ENCODE measurements around the gene NPLOC4. TPM values are rescaled to one million over a fixed set of nuclear protein-coding genes. Genes with fewer than 3 reads are reported as not detected.

NPLOC4 gene
- total and polyA plus RNA-seq, 2 donors (not counting 1 experiment from before 2014, with no cell fraction given): 70.2 to 101 TPM

DNA sequence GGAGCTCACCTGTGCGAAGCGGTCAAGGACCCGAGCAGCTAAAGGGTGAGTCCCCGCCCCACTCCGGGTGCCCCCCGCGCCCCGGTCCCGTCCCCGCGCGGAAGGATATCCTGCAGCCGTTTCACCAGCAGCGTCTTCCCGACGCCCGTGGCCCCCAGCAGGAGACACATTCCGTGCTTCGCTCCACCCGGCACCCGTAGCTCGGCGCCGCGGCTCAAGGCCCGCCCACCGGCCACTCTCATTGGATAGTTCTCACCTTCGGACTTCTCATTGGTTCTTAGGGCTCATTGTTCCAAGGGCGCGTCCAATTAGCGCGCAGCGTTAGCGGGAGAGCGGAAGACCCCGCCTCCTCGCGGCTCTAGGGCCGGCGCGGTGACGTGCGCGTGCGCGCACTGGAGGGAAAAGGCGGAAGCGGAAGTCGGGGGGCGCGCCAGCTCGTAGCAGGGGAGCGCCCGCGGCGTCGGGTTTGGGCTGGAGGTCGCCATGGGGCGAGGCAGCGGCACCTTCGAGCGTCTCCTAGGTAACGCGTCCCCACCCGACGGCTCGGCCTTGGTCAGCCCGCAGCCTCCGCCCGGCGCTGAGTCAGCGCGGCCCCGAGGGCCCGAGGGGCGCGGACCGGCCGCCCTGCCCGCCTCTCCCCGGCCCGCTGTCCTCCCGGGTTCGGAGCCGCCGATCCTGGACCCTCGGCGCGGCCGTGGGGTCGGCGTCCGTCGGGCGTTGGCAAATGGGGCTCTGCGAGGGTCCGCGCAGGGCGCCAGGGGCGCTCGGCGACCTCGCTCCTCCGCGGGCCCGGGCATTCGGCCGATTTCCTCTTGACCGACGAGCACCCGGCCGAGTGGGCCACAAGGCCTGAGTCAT lies 46.9 kb upstream of the NPLOC4 start, which contains the start of the genes ARL16 and HGS:
TSS of gene ARL16 (minus strand) at position 214 of the 858 bp plus-strand sequence. CDS start at position 170, 44 bp downstream.
TSS of gene HGS (plus strand) at position 428 of the 858 bp plus-strand sequence. CDS start at position 484, 56 bp downstream.
- Histone ChIP-seq H2AFZ (ENCODE audit: insufficient read depth, low read depth, low read length, poor library complexity, severe bottlenecking) (peak within 1 kb of the TSS; percentile 88), H3K9me3 (ENCODE audit: control extremely low read depth in 1 of 3, control insufficient read depth in 2 of 3, insufficient read depth in 1 of 3, low read length in 2 of 3) (no peaks in the 10 kb centered on the region), H3K27ac (ENCODE audit: low read length in 2 of 2) (peak within 1 kb of the TSS; percentile 53 to 83), H3K9ac (ENCODE audit: low read length) (peak within 1 kb of the TSS; percentile 92), H3K4me2 (replicated peaks; ENCODE audit: low read depth, low read length, poor library complexity, severe bottlenecking) (peak within 1 kb of the TSS; percentile 90), H4K20me1 (ENCODE audit: control insufficient read depth, insufficient read depth, low read length, poor library complexity, severe bottlenecking) (peaks cover 47% of the 10 kb centered on the region), H3K4me1 (ENCODE audit: control insufficient read depth in 2 of 2, insufficient read depth in 2 of 2, low read length in 2 of 2) (peaks cover 22 to 25% of the 10 kb centered on the region in 2 donors), H3K27me3 (replicated peaks in 1 of 4; ENCODE audit: control extremely low read depth in 1 of 4, control insufficient read depth in 3 of 4, insufficient read depth in 4 of 4, low read length in 3 of 4) (no peaks in the 10 kb centered on the region), H3K4me3 (ENCODE audit: control extremely low read depth in 1 of 5, extremely low read depth in 1 of 5, insufficient read depth in 1 of 5, low read depth in 2 of 5, low read length in 4 of 5) (peak within 1 kb of the TSS; percentile 58 to 94 (median 93)), H3K36me3 (replicated peaks in 1 of 2; ENCODE audit: control extremely low read depth in 1 of 2, control insufficient read depth in 1 of 2, extremely low read depth in 1 of 2, insufficient read depth in 2 of 2, low read length in 1 of 2) (peaks cover 0 to 29% of the 10 kb centered on the region in 2 experiments), H3K79me2 (ENCODE audit: control insufficient read depth, insufficient read depth, low read length) (peaks cover 78% of the 10 kb centered on the region)
- H3K4me1 Mint-ChIP-seq: peaks cover 33% of the 10 kb centered on the region
- under 1% methylated on average over 112 of the region's 112 CpGs for WGBS (ENCODE audit: insufficient coverage)
- DNase-seq (peak; percentile 100), ATAC-seq (ENCODE audit: low read depth) (peak; percentile 98)
- H3K27me3 Mint-ChIP-seq: no peaks in the 10 kb centered on the region
- POLR2A ChIA-PET: interaction anchor here (0.6 to 2.1 kb wide), 9 partner anchors 15 to 289 kb away, joined by 3 to 10 read pairs (median 5); partner anchors contain the start of genes ALYREF, CCDC137, FAAP100 and MRPL12
- H3K4me3 Mint-ChIP-seq: peak within 1 kb of the TSS; percentile 91
- CTCF ChIA-PET: interaction anchor here (0.5 to 1.5 kb wide), 7 partner anchors 9 to 242 kb away, joined by 3 to 5 read pairs (median 3); partner anchors contain the start of genes CCDC137 and OXLD1
- no peaks in the 10 kb centered on the region for H3K9me3 Mint-ChIP-seq (ENCODE audit: insufficient read depth)
- TF ChIP-seq EZH2 (IDR thresholded peaks at IDR 0.05; ENCODE audit: borderline replicate concordance, insufficient read depth, low read depth, low read length, poor library complexity, severe bottlenecking): no peak
- TF ChIP-seq, protein P1, sequence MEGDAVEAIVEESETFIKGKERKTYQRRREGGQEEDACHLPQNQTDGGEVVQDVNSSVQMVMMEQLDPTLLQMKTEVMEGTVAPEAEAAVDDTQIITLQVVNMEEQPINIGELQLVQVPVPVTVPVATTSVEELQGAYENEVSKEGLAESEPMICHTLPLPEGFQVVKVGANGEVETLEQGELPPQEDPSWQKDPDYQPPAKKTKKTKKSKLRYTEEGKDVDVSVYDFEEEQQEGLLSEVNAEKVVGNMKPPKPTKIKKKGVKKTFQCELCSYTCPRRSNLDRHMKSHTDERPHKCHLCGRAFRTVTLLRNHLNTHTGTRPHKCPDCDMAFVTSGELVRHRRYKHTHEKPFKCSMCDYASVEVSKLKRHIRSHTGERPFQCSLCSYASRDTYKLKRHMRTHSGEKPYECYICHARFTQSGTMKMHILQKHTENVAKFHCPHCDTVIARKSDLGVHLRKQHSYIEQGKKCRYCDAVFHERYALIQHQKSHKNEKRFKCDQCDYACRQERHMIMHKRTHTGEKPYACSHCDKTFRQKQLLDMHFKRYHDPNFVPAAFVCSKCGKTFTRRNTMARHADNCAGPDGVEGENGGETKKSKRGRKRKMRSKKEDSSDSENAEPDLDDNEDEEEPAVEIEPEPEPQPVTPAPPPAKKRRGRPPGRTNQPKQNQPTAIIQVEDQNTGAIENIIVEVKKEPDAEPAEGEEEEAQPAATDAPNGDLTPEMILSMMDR (IDR thresholded peaks at IDR 0.05): no peak
- H3K27ac Mint-ChIP-seq: peak within 1 kb of the TSS; percentile 95
- intact Hi-C loops (cut with micrococcal nuclease): loop anchor here (1.0 to 2.0 kb wide), 5 partner anchors 18 to 207 kb away; partner anchors contain the start of genes ALYREF, ANAPC11, CCDC137 and MRPL12
